Measurements from ENCODE around the gene DCBLD1.

- TF ChIP-seq CTCF (conservative IDR thresholded peaks at IDR 0.05; ENCODE audit: low read depth, low read length) (no peak), EZH2 (IDR thresholded peaks at IDR 0.05; ENCODE audit: borderline replicate concordance, low read depth, low read length, poor library complexity, severe bottlenecking) (no peak)
Measured at GRCh38 chr6:117496383-117496990, 14.0 kb downstream of the DCBLD1 start.

All from A673 (cell line).